ENCODE data around the gene LRCH3.

DNA sequence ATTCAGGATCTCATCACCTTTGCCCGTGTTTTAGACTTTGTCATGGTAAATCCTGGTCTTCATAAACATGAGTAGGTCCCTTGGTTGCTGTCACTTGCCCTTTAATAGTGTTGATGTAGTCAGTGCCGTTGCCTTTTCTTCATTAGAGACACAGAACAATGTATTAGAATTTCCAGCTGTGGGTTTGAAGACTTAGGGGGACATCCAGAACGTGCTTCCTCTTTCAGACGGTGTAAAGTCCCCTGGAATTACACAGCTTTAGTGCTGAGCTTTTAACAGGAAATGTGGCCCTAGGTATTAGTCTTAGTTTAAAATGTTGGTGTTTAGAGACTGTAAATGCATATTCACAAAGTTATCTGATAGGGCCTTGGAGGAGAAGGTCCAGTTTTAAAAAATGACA, 8.8 kb upstream of the LRCH3 start:
- TF ChIP-seq, protein P1, sequence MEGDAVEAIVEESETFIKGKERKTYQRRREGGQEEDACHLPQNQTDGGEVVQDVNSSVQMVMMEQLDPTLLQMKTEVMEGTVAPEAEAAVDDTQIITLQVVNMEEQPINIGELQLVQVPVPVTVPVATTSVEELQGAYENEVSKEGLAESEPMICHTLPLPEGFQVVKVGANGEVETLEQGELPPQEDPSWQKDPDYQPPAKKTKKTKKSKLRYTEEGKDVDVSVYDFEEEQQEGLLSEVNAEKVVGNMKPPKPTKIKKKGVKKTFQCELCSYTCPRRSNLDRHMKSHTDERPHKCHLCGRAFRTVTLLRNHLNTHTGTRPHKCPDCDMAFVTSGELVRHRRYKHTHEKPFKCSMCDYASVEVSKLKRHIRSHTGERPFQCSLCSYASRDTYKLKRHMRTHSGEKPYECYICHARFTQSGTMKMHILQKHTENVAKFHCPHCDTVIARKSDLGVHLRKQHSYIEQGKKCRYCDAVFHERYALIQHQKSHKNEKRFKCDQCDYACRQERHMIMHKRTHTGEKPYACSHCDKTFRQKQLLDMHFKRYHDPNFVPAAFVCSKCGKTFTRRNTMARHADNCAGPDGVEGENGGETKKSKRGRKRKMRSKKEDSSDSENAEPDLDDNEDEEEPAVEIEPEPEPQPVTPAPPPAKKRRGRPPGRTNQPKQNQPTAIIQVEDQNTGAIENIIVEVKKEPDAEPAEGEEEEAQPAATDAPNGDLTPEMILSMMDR (IDR thresholded peaks at IDR 0.05), result no peak
- TF ChIP-seq POLR2A (IDR thresholded peaks at IDR 0.05), result no peak
